Chondrocyte (in vitro differentiated cells): ENCODE results near the gene MYBPHL. TPM values are rescaled to one million over a fixed set of nuclear protein-coding genes. Genes with fewer than 3 reads are reported as not detected.

Experiments used
- DNase-seq: peaks from one replicate; pipeline ENCODE4 v3.0.0; 2021; ENCODE audit warnings: mixed read lengths, low spot score
- H3K27ac Mint-ChIP-seq: one replicate; pipeline ENCODE4 v1.8.0; 2021; ENCODE audit warnings: mild to moderate bottlenecking, moderate library complexity, mixed read lengths; ENCODE audit not compliant: unreplicated experiment
- H3K27me3 Mint-ChIP-seq: 2 replicates; pipeline ENCODE4 v1.8.0; 2021; ENCODE audit warnings: low read depth, mixed read lengths
- H3K36me3 Mint-ChIP-seq: 2 replicates; pipeline ENCODE4 v1.8.0; 2021; ENCODE audit warnings: low read depth, mixed read lengths
- H3K4me1 Mint-ChIP-seq: 2 replicates; pipeline ENCODE4 v1.8.0; 2021; ENCODE audit warnings: low read depth, mild to moderate bottlenecking, mixed read lengths
- H3K4me3 Mint-ChIP-seq: one replicate; pipeline ENCODE4 v1.8.0; 2021; ENCODE audit warnings: mild to moderate bottlenecking, moderate library complexity, mixed read lengths; ENCODE audit not compliant: unreplicated experiment
- H3K9me3 Mint-ChIP-seq: 2 replicates; pipeline ENCODE4 v1.8.0; 2021; ENCODE audit warnings: low read depth, mixed read lengths
- total RNA-seq: library from RNA; stranded (reverse); gene quantifications from 3 replicates; pipeline ENCODE4 v1.2.1, GENCODE V29; 2021
- TF ChIP-seq, protein P1 (sequence below): fragments of 200-600 bp; sonication (generic); IDR thresholded peaks from 2 replicates; pipeline ENCODE4 v1.5.0; 2021; ENCODE audit warnings: antibody characterized with exemption, mild to moderate bottlenecking, moderate library complexity

The MYBPHL gene
- total RNA-seq, 1 donor from 2014 or later, result not detected

DNA sequence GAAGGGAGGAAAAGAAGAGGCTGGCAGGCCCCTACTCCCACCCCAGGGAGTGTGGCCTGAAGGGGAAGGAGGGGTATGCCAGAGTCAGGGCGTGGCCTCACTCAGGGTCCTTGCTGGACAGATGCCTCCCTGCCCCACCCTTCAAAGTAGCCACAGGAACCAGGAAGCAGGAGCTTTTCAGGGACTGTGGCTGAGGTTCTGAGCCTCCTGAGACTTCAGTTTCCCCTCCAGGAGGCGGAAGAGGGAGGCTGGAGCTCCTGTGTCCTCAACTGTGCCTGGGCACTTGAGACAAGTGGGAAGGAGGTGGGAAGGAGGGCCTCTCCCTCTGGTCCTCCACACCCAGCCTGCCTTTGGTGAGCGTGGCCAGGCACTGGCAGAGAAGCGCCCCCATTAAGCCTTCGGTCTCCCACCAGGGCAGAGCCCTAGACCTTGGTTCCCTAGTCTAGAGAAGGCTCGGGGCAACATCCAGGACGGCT lies 52.2 kb downstream of the MYBPHL start:
- H3K4me3 Mint-ChIP-seq, result peak overlapping the region; percentile 47
- no peaks in the 10 kb centered on the region for H3K27me3 Mint-ChIP-seq
- H3K36me3 Mint-ChIP-seq, result no peaks in the 10 kb centered on the region
- TF ChIP-seq, protein P1, sequence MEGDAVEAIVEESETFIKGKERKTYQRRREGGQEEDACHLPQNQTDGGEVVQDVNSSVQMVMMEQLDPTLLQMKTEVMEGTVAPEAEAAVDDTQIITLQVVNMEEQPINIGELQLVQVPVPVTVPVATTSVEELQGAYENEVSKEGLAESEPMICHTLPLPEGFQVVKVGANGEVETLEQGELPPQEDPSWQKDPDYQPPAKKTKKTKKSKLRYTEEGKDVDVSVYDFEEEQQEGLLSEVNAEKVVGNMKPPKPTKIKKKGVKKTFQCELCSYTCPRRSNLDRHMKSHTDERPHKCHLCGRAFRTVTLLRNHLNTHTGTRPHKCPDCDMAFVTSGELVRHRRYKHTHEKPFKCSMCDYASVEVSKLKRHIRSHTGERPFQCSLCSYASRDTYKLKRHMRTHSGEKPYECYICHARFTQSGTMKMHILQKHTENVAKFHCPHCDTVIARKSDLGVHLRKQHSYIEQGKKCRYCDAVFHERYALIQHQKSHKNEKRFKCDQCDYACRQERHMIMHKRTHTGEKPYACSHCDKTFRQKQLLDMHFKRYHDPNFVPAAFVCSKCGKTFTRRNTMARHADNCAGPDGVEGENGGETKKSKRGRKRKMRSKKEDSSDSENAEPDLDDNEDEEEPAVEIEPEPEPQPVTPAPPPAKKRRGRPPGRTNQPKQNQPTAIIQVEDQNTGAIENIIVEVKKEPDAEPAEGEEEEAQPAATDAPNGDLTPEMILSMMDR, result no peak
- DNase-seq, result no peak
- H3K9me3 Mint-ChIP-seq, result no peaks in the 10 kb centered on the region
- H3K27ac Mint-ChIP-seq, result peak overlapping the region; percentile 90
- H3K4me1 Mint-ChIP-seq, result peaks cover 32% of the 10 kb centered on the region

DNA sequence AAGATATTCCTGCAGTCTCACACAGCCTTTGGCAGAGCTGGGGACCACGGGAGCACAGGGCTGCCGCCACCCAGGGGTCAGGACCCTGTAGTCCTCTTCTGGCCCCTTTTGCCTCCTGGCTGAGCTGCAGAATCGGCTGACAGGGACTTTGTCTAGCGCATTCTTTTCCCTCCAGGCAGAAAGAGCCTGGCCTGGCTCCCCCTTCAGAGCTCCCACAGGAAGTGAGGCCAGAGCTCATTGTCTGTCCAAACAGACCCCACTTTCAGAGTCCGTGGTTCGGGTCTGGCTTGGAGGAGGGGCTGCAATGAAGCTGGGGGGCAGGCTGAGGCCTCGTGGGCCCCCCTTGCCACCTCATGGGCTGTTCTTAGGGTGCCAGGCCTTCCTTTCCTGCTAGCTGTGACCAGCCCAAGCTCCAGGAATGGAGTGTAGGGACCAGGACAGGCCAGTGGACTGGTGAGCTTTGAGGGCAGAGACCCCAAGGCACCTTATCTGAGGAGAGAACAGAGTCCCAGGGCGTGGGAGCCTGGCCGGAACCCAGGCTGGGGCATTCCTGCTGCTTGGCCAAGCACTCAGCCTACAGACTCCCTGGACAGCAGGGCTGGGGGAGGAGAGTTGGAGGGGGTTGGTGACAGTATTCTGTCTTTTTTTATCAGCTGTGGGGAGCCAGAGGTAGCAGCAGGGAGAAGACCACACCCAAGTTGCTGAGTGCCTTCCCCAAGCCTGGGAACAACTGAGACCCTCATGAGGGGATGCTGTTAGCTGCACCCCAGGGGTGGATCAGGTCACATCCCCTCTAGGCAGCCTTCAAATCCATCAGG lies 52.8 kb downstream of the MYBPHL start:
- Mint-ChIP-seq H3K27ac (peak overlapping the region; percentile 90), H3K4me1 (peaks cover 35% of the 10 kb centered on the region), H3K27me3 (no peaks in the 10 kb centered on the region), H3K4me3 (peak overlapping the region; percentile 58), H3K36me3 (no peaks in the 10 kb centered on the region), H3K9me3 (no peaks in the 10 kb centered on the region)
- DNase-seq, result no peak
- TF ChIP-seq, protein P1, result peak; percentile 34

DNA sequence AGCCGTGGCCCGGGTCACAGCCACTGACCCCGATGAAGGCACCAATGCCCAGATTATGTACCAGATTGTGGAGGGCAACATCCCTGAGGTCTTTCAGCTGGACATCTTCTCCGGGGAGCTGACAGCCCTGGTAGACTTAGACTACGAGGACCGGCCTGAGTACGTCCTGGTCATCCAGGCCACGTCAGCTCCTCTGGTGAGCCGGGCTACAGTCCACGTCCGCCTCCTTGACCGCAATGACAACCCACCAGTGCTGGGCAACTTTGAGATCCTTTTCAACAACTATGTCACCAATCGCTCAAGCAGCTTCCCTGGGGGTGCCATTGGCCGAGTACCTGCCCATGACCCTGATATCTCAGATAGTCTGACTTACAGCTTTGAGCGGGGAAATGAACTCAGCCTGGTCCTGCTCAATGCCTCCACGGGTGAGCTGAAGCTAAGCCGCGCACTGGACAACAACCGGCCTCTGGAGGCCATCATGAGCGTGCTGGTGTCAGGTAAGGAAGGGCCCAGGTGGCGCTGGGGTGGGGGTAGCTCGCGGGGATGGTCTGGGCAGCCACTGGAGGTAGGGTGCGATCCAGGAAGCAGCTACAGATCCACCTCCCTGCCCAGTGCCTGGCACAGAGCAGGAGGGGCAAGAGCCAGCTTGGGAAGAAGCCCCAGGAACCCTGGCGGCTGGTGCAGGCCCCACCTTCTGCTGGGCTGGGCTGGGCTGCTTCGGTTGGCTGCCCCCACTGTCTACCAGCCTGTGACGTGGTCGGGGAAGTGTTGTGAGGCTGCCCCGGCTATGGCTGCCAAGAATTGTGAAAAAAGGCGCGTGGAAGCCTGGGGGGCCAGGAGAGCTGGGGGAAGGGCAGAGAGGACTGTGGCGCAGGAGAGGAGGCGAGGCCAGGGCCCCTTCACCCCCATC lies 53.7 kb downstream of the MYBPHL start:
- no peaks in the 10 kb centered on the region for H3K9me3 Mint-ChIP-seq
- peak overlapping the region; percentile 90 for H3K27ac Mint-ChIP-seq
- peaks cover 36% of the 10 kb centered on the region for H3K4me1 Mint-ChIP-seq
- H3K4me3 Mint-ChIP-seq, result peak overlapping the region; percentile 58
- DNase-seq, result no peak
- TF ChIP-seq, protein P1, result no peak
- no peaks in the 10 kb centered on the region for H3K36me3 Mint-ChIP-seq
- H3K27me3 Mint-ChIP-seq, result no peaks in the 10 kb centered on the region

DNA sequence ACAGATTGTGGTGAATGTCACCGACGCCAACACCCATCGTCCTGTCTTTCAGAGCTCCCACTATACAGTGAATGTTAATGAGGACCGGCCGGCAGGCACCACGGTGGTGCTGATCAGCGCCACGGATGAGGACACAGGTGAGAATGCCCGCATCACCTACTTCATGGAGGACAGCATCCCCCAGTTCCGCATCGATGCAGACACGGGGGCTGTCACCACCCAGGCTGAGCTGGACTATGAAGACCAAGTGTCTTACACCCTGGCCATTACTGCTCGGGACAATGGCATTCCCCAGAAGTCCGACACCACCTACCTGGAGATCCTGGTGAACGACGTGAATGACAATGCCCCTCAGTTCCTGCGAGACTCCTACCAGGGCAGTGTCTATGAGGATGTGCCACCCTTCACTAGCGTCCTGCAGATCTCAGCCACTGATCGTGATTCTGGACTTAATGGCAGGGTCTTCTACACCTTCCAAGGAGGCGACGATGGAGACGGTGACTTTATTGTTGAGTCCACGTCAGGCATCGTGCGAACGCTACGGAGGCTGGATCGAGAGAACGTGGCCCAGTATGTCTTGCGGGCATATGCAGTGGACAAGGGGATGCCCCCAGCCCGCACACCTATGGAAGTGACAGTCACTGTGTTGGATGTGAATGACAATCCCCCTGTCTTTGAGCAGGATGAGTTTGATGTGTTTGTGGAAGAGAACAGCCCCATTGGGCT lies 54.5 kb downstream of the MYBPHL start:
- no peaks in the 10 kb centered on the region for H3K27me3 Mint-ChIP-seq
- no peaks in the 10 kb centered on the region for H3K9me3 Mint-ChIP-seq
- no peak overlapping the region for H3K4me3 Mint-ChIP-seq
- peaks cover 36% of the 10 kb centered on the region for H3K4me1 Mint-ChIP-seq
- H3K36me3 Mint-ChIP-seq, result no peaks in the 10 kb centered on the region
- no peak overlapping the region for H3K27ac Mint-ChIP-seq
- peak; percentile 73 for DNase-seq
- TF ChIP-seq, protein P1, result no peak
